IMR-90 (cell line): ENCODE data around the gene CUBN. TPM values are rescaled to one million over a fixed set of nuclear protein-coding genes. Genes with fewer than 3 reads are reported as not detected.

Experiments used
- ATAC-seq: fragments of 200-7000 bp; cut with Tn5 transposase; 2 replicates; pipeline ENCODE4 v1.9.1; 2020; ENCODE audit warnings: low read depth, mild to moderate bottlenecking, moderate library complexity
- BruUV-seq: library from RNA; stranded (reverse); fragments of 400-500 nt; replicated peaks from 2 replicates; lab custom pipeline; 2021; lab: Mats Ljungman, UMichigan
- CTCF ChIA-PET: fragments of 300-600 bp; formaldehyde crosslinking; extraction: SDS; loops from one replicate; lab custom pipeline; 2021; ENCODE audit warnings: antibody characterized with exemption; lab: Yijun Ruan, JAX
- POLR2A ChIA-PET: fragments of 300-600 bp; sonication (Branson Sonifier 250); formaldehyde crosslinking; loops from one replicate; lab custom pipeline; 2022; ENCODE audit warnings: antibody characterized with exemption; ENCODE audit not compliant: unreplicated experiment; lab: Charles Lee
- DNase-seq: peaks from one replicate; pipeline ENCODE4 v3.0.0; 2013
- H2AFZ ChIP-seq: replicated peaks from 2 replicates; pipeline ENCODE3; 2013; ENCODE audit warnings: low read length, mild to moderate bottlenecking; ENCODE audit not compliant: poor library complexity
- H2AK5ac ChIP-seq: 2 replicates; pipeline ENCODE4 v1.6.1; 2013; ENCODE audit warnings: low read depth, low read length, inconsistent platforms
- H2AK9ac ChIP-seq: replicated peaks from 2 replicates; pipeline ENCODE3; 2013; ENCODE audit warnings: mild to moderate bottlenecking, low read depth, low read length, moderate library complexity; ENCODE audit not compliant: poor library complexity
- H2BK120ac ChIP-seq: 2 replicates; pipeline ENCODE4 v1.6.1; 2013; ENCODE audit warnings: low read depth, low read length, inconsistent platforms
- H2BK15ac ChIP-seq: 3 replicates; pipeline ENCODE4 v1.6.1; 2013; ENCODE audit warnings: low read depth, low read length, inconsistent platforms
- H2BK20ac ChIP-seq: 2 replicates; pipeline ENCODE4 v1.6.1; 2013; ENCODE audit warnings: low read depth, mild to moderate bottlenecking, inconsistent platforms, low read length, moderate library complexity
- H2BK5ac ChIP-seq: 2 replicates; pipeline ENCODE4 v1.6.1; 2013; ENCODE audit warnings: mild to moderate bottlenecking, low read depth, low read length, inconsistent platforms; ENCODE audit not compliant: poor library complexity, severe bottlenecking
- H3K14ac ChIP-seq: replicated peaks from 2 replicates; pipeline ENCODE4 v1.6.1; 2013; ENCODE audit warnings: low read depth, low read length, inconsistent platforms
- H3K18ac ChIP-seq: 2 replicates; pipeline ENCODE4 v1.6.1; 2013; ENCODE audit warnings: low read depth, low read length, control low read depth
- H3K23ac ChIP-seq: 2 replicates; pipeline ENCODE4 v1.6.1; 2013; ENCODE audit warnings: low read depth, low read length, inconsistent platforms
- H3K27ac ChIP-seq: 2 replicates; pipeline ENCODE4 v1.5.1; 2013; ENCODE audit warnings: mild to moderate bottlenecking, control low read depth, low read length; ENCODE audit not compliant: insufficient read depth
- H3K27me3 ChIP-seq: 2 replicates; pipeline ENCODE4 v1.6.1; 2013; ENCODE audit warnings: low read length; ENCODE audit not compliant: control insufficient read depth, insufficient read depth
- H3K36me3 ChIP-seq: 2 replicates; pipeline ENCODE4 v1.6.1; 2013; ENCODE audit warnings: low read length, mixed read lengths; ENCODE audit not compliant: control insufficient read depth, insufficient read depth
- H3K4ac ChIP-seq: 2 replicates; pipeline ENCODE4 v1.6.1; 2013; ENCODE audit warnings: low read depth, low read length, inconsistent platforms
- H3K4me1 ChIP-seq: 2 replicates; pipeline ENCODE4 v1.6.1; 2013; ENCODE audit warnings: low read length, mixed read lengths; ENCODE audit not compliant: control insufficient read depth, insufficient read depth
- H3K4me2 ChIP-seq: 2 replicates; pipeline ENCODE4 v1.6.1; 2013; ENCODE audit warnings: low read depth, mild to moderate bottlenecking, control low read depth, low read length, moderate library complexity
- H3K4me3 ChIP-seq: 2 replicates; pipeline ENCODE4 v1.5.1; 2013; ENCODE audit warnings: low read depth, mild to moderate bottlenecking, control low read depth, low read length, moderate library complexity; ENCODE audit not compliant: insufficient read depth
- H3K56ac ChIP-seq: 2 replicates; pipeline ENCODE4 v1.6.1; 2013; ENCODE audit warnings: low read length, inconsistent platforms; ENCODE audit not compliant: insufficient read depth; ENCODE audit errors: extremely low read depth
- H3K79me1 ChIP-seq, 2 experiments: 2 replicates each; pipeline ENCODE4 v1.6.1; 2013; ENCODE audit warnings: low read length in 2 of 2, inconsistent platforms in 1 of 2, low read depth in 1 of 2
- H3K9ac ChIP-seq: 2 replicates; pipeline ENCODE4 v1.6.1; 2013; ENCODE audit warnings: low read depth, low read length, control low read depth
- H3K9me1 ChIP-seq: 2 replicates; pipeline ENCODE4 v1.6.1; 2013; ENCODE audit warnings: low read length, inconsistent platforms; ENCODE audit not compliant: insufficient read depth
- H3K9me3 ChIP-seq: 2 replicates; pipeline ENCODE4 v1.6.1; 2013; ENCODE audit warnings: low read length; ENCODE audit not compliant: control insufficient read depth, insufficient read depth
- H4K20me1 ChIP-seq: 2 replicates; pipeline ENCODE4 v1.6.1; 2013; ENCODE audit warnings: low read length, inconsistent platforms; ENCODE audit not compliant: insufficient read depth
- H4K5ac ChIP-seq: 2 replicates; pipeline ENCODE4 v1.6.1; 2013; ENCODE audit warnings: mild to moderate bottlenecking, low read depth, low read length, control low read depth
- H4K8ac ChIP-seq, 2 experiments: 2 replicates each; pipeline ENCODE4 v1.6.1; 2013; ENCODE audit warnings: low read depth in 2 of 2, low read length in 2 of 2, control low read depth in 1 of 2, inconsistent platforms in 1 of 2
- H4K91ac ChIP-seq: 2 replicates; pipeline ENCODE4 v1.6.1; 2013; ENCODE audit warnings: low read depth, low read length, inconsistent platforms; ENCODE audit not compliant: insufficient read depth
- BHLHE40 ChIP-seq: fragments of 150-350 bp; IDR thresholded peaks from 2 replicates; pipeline ENCODE4 v1.6.1; 2016; ENCODE audit warnings: mild to moderate bottlenecking, low read depth, low read length
- CEBPB ChIP-seq: IDR thresholded peaks from 2 replicates; pipeline ENCODE4 v1.6.1; 2012; ENCODE audit warnings: low read depth, low read length, improper control_type of control experiment
- CHD1 ChIP-seq: IDR thresholded peaks from 2 replicates; pipeline ENCODE4 v1.6.1; 2012; ENCODE audit warnings: low read depth, low read length, improper control_type of control experiment
- FOS ChIP-seq: fragments of 150-350 bp; IDR thresholded peaks from 2 replicates; pipeline ENCODE4 v1.6.1; 2016; ENCODE audit warnings: low read depth, low read length
- MAZ ChIP-seq: IDR thresholded peaks from 2 replicates; pipeline ENCODE4 v1.6.1; 2012; ENCODE audit warnings: low read depth, mild to moderate bottlenecking, low read length, improper control_type of control experiment, moderate library complexity, borderline replicate concordance
- MXI1 ChIP-seq: IDR thresholded peaks from 2 replicates; pipeline ENCODE4 v1.6.1; 2012; ENCODE audit warnings: low read depth, mild to moderate bottlenecking, low read length, moderate library complexity, borderline replicate concordance
- NFE2L2 ChIP-seq: fragments of 150-350 bp; IDR thresholded peaks from 2 replicates; pipeline ENCODE4 v1.6.1; 2016; ENCODE audit warnings: low read depth, mild to moderate bottlenecking, low read length
- POLR2A ChIP-seq: IDR thresholded peaks from 2 replicates; pipeline ENCODE4 v1.6.1; 2012; ENCODE audit warnings: mild to moderate bottlenecking, low read depth, low read length
- RAD21 ChIP-seq: IDR thresholded peaks from 2 replicates; pipeline ENCODE4 v1.6.1; 2012; ENCODE audit warnings: low read length, improper control_type of control experiment
- RCOR1 ChIP-seq: IDR thresholded peaks from 2 replicates; pipeline ENCODE4 v1.6.1; 2012; ENCODE audit warnings: mild to moderate bottlenecking, low read length, improper control_type of control experiment; ENCODE audit not compliant: insufficient replicate concordance
- RFX5 ChIP-seq: IDR thresholded peaks from 2 replicates; pipeline ENCODE4 v1.8.0; 2012; ENCODE audit warnings: low read depth, mild to moderate bottlenecking, low read length, moderate library complexity
- SMC3 ChIP-seq: fragments of 150-350 bp; IDR thresholded peaks from 2 replicates; pipeline ENCODE4 v1.6.1; 2016; ENCODE audit warnings: low read depth, mild to moderate bottlenecking, antibody characterized with exemption, low read length, moderate library complexity
- WGBS, 2 experiments: methylation state at CpG; one replicate each; pipeline versions ENCODE4 v1.1.5 to v1.1.7; 2013; ENCODE audit warnings: missing lambda C conversion rate in 2 of 2; ENCODE audit not compliant: insufficient read length in 1 of 2; ENCODE audit errors: extremely low coverage in 2 of 2; 5-methylcytosine and 5-hydroxymethylcytosine counted together
- dilution Hi-C: fragments of 300-500 bp; cut with HindIII; formaldehyde crosslinking; loops from one replicate; pipeline ENCODE4 v1.14.3; 2018; ENCODE audit warnings: low sequenced_read_pairs; ENCODE audit not compliant: unreplicated experiment
- in situ Hi-C: fragments of 300-500 bp; cut with MboI; formaldehyde crosslinking; loops from 3 replicates; pipeline ENCODE4 v1.14.3; 2019; ENCODE audit warnings: low sequenced_read_pairs, inconsistent platforms, mixed read lengths
- intact Hi-C: fragments of 100-400 bp; cut with micrococcal nuclease; formaldehyde crosslinking; loops from 2 replicates; pipeline ENCODE4 v1.10.0; 2022
- polyA plus RNA-seq, 3 experiments: library from polyadenylated mRNA; depleted of rRNA; stranded (reverse); fragments of >200 nt; gene quantifications; 2 replicates each; pipeline ENCODE4 v1.2.3, GENCODE V29; 2012; ENCODE audit warnings: low replicate concordance in 1 of 3
- total RNA-seq: library from RNA; depleted of rRNA; stranded (reverse); fragments of >200 nt; gene quantifications from 2 replicates; pipeline ENCODE4 v1.2.3, GENCODE V29; 2012
- TF ChIP-seq, protein P1 (sequence below): fragments of 150-350 bp; IDR thresholded peaks from 2 replicates; pipeline ENCODE4 v1.6.1; 2016; ENCODE audit warnings: low read depth, mild to moderate bottlenecking, low read length, moderate library complexity, borderline replicate concordance
- TF ChIP-seq, protein P2 (sequence below): conservative IDR thresholded peaks from 2 replicates; pipeline ENCODE4 v1.5.1; 2012; ENCODE audit warnings: mild to moderate bottlenecking, low read depth, low read length, improper control_type of control experiment
- TF ChIP-seq, protein P3 (sequence below): fragments of 150-350 bp; IDR thresholded peaks from 2 replicates; pipeline ENCODE4 v1.6.1; 2017; ENCODE audit warnings: mild to moderate bottlenecking, antibody characterized with exemption, low read length, low read depth

Gene CUBN
- total and polyA plus RNA-seq, 2 of the 4 experiments (the other 2 are of a cell fraction), result 0.19 to 0.54 TPM

DNA sequence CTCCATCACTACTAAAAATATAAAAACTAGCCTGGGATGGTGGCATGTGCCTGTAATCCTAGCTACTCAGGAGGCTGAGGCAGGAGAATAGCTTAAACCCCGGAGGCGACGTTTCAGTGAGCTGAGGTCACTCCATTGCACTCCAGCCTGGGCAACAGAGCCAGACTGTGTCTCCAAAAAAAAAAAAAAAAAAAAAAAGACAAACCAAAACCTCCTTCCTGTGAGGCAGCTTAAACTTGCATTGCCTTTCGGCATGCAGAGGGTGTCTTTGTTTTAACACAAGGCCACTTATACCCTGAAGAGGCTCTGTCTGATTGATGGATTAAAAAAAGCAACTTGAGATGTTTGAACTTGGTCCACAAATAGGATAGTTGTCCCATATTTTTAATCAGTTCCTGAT lies 184.0 kb downstream of the CUBN start:
- Histone ChIP-seq H3K9me3 (no peaks in the 10 kb centered on the region), H3K4me2 (no peak overlapping the region), H2BK120ac (no peak overlapping the region), H3K14ac (no peak overlapping the region), H3K27ac (no peak overlapping the region), H3K23ac (no peak overlapping the region), H3K79me1 (no peaks in the 10 kb centered on the region), H4K91ac (no peak overlapping the region), H3K36me3 (no peaks in the 10 kb centered on the region), H2AK5ac (no peak overlapping the region), H3K27me3 (no peaks in the 10 kb centered on the region), H2BK20ac (no peak overlapping the region), H3K56ac (no peak overlapping the region), H4K8ac (no peak overlapping the region), H4K5ac (no peak overlapping the region), H2BK15ac (no peak overlapping the region), H4K20me1 (no peaks in the 10 kb centered on the region), H2BK5ac (no peak overlapping the region), H3K18ac (no peak overlapping the region), H3K4ac (no peak overlapping the region), H2AFZ (no peak overlapping the region), H3K4me3 (no peak overlapping the region), H3K4me1 (peaks cover 6% of the 10 kb centered on the region; the same call in 1 of the 2 replicates), H3K9ac (no peak overlapping the region), H3K9me1 (0 out of 2 replicates have a peak, but pooled peaks cover 3% of the 10 kb centered on the region), H2AK9ac (no peak overlapping the region)
- in situ Hi-C loops (no loop called here), dilution Hi-C loops (no loop called here), intact Hi-C loops (no loop called here)
- no CpG with 5 or more reads among the region's 4 CpGs for WGBS, 2 experiments
- no peak for DNase-seq
- no peak for ATAC-seq
- TF ChIP-seq RFX5 (no peak), MXI1 (no peak), NFE2L2 (no peak), SMC3 (no peak), POLR2A (no peak), RCOR1 (no peak), MAZ (no peak), BHLHE40 (no peak), CEBPB (no peak), RAD21 (no peak), CHD1 (no peak), FOS (no peak)
- TF ChIP-seq, protein P1, sequence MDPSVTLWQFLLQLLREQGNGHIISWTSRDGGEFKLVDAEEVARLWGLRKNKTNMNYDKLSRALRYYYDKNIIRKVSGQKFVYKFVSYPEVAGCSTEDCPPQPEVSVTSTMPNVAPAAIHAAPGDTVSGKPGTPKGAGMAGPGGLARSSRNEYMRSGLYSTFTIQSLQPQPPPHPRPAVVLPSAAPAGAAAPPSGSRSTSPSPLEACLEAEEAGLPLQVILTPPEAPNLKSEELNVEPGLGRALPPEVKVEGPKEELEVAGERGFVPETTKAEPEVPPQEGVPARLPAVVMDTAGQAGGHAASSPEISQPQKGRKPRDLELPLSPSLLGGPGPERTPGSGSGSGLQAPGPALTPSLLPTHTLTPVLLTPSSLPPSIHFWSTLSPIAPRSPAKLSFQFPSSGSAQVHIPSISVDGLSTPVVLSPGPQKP, result no peak
- TF ChIP-seq, protein P2, sequence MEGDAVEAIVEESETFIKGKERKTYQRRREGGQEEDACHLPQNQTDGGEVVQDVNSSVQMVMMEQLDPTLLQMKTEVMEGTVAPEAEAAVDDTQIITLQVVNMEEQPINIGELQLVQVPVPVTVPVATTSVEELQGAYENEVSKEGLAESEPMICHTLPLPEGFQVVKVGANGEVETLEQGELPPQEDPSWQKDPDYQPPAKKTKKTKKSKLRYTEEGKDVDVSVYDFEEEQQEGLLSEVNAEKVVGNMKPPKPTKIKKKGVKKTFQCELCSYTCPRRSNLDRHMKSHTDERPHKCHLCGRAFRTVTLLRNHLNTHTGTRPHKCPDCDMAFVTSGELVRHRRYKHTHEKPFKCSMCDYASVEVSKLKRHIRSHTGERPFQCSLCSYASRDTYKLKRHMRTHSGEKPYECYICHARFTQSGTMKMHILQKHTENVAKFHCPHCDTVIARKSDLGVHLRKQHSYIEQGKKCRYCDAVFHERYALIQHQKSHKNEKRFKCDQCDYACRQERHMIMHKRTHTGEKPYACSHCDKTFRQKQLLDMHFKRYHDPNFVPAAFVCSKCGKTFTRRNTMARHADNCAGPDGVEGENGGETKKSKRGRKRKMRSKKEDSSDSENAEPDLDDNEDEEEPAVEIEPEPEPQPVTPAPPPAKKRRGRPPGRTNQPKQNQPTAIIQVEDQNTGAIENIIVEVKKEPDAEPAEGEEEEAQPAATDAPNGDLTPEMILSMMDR, result no peak
- TF ChIP-seq, protein P3, sequence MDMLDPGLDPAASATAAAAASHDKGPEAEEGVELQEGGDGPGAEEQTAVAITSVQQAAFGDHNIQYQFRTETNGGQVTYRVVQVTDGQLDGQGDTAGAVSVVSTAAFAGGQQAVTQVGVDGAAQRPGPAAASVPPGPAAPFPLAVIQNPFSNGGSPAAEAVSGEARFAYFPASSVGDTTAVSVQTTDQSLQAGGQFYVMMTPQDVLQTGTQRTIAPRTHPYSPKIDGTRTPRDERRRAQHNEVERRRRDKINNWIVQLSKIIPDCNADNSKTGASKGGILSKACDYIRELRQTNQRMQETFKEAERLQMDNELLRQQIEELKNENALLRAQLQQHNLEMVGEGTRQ, result no peak
- CTCF ChIA-PET, result interaction anchor here (0.6 to 1.2 kb wide), 2 partner anchors 89 to 1486 kb away, joined by 3 read pairs; no protein-coding TSS in a partner anchor
- POLR2A ChIA-PET, result no interaction called here
- no TSS peak for BruUV-seq
